HG03442 (cell line): ENCODE measurements around the gene ZFAND3.
"Not testable (repeated sequence)": the region's sequence is repeated elsewhere in the genome, so short reads cannot be mapped to it uniquely, and the experiment has no call there.

Experiments used
- ATAC-seq: cut with Tn5 transposase; IDR thresholded peaks from one replicate; pipeline ENCODE4 v1.9.1; 2021; ENCODE audit warnings: mild to moderate bottlenecking, moderate library complexity; ENCODE audit not compliant: unreplicated experiment

The ZFAND3 gene

DNA sequence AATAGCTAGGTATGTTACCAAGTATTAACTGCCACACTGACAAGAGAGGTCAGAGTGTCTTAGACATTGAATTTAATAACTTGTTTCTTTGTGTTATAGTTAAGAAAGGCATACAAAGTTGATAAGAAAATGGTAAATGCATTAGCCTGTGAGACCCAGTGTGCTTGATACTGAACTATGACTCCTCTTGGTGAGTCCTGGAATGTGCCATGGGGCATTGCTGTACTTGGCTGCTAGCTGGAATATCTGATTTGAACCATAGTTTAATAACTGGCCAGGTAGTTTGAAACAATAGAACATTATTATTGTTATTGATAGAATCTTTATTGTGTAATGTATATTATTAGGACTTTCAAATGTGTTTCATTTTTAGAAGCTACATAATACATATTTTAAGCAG, 70.0 kb downstream of the ZFAND3 start:
- ATAC-seq = no peak

DNA sequence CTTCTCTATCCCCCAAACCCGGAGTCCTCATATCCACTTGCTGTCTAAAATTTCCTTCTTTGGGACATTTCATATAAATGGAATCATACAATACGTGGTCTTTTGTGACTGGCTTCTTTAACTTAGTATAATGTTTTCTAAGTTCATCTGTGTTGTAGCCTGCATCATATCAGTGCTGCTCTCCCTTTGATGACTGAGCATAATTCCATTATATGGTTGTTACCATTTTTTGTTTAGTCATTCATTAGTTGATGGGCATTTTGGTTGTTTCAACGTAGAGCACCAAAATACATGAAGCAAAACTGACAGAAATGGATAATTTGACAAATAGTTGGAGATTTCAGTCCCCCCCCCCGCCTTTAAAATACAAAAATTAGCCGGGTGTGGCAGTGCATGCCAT, 71.5 kb downstream of the ZFAND3 start:
- no peak for ATAC-seq

DNA sequence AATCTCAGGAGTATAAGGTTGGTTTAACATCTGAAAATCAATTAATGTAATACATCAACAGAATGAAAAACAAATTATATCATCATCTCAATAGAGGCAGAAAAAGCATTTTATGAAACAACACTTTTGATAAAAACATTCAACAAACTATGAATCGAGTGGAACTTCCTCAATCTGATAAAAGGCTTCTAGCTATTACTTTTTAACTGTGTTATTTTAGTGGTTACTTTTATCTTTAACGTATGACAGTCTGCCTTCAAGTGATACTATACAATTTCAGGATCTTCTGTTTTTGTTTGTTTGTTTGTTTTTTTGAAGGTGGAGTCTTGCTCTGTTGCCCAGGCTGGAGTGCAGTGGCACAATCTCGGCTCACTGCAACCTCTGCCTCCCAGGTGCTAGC, 73.7 kb downstream of the ZFAND3 start:
- no peak for ATAC-seq

DNA sequence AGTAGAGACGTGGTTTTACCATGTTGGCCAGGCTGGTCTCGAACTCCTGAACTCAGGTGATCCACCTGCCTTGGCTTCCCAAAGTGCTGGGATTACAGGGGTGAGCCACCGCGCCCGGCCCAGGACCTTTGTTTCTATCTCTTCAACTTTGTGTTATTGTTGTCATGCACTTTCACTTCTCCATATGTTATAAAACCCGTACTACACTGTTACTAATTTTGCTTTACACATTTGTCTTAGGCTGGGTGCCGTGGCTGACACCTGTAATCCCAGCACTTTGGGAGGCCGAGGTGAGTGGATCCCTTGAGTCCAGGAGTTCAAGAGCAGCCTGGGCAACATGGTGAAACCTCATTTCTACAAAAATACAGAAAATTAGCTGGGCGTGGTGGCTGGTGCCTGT, 74.2 kb downstream of the ZFAND3 start:
- not testable (repeated sequence) for ATAC-seq

DNA sequence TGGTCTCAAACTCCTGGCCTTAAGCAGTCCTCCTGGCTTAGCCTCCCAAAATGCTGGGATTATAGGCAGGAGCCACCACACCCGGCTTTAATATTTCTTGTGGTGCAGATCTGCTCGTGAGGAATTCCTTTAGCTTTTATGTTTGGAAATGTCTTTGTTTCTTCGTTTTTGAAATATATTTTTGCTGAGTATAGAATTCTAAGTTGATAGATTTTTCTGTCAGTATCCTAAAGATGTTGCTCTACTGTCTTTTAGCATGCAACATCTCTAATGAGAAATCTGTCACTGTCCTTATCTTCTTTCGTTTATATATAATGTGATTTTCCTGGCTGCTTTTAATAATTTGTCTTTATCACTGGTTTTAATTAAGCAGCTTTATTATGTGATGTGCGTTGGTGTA, 75.1 kb downstream of the ZFAND3 start:
- no peak for ATAC-seq

DNA sequence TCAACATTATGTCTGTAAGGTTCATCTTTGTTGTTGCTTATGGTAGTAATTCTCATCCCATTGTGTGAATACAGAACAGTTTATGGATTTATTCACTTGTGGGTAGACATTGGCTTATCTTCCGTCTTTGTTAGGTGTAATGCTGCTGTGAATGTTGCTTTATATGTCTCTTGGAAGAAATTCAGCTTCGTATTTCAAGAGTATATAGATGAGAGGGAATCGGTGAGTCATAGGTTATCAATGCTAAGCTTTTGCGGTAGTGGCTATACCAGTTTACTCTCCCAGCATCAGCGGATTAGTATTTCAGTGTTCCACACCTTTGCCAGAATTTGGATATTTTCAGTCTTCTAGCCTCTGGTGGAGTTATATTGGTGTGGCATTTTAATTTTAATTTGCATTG, 77.8 kb downstream of the ZFAND3 start:
- ATAC-seq = no peak

DNA sequence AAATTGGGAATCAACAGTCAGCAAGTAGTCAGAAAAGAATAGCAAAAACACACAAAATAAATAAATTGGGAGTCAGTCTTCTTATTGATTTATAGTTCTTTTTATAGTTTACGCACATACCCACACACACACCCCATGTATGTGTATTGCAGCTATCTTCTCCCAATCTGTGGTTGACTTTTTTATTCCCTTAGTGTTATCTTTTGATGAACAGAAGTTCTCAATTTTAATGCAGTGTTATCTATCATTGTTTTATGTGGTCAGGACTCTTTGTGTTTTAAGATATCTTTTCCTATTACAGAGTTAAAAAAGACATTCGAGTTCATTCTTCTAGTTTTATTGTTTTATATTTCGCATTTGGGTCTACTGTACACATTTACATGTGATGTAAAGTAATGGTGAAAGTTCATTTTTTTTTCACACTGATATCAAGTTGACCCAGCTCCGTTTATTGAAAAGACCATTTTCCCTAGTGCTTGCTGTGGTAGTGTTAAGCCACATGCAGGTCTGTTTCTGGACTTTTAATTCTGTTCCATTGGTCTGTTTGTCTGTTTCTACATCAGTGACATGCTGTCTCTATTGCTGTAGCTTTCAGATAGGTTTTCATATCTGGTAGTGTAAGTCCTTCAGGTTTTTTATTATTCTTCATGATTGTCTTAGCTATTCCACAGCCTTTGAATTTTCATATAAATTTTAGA, 78.4 kb downstream of the ZFAND3 start:
- no peak for ATAC-seq

DNA sequence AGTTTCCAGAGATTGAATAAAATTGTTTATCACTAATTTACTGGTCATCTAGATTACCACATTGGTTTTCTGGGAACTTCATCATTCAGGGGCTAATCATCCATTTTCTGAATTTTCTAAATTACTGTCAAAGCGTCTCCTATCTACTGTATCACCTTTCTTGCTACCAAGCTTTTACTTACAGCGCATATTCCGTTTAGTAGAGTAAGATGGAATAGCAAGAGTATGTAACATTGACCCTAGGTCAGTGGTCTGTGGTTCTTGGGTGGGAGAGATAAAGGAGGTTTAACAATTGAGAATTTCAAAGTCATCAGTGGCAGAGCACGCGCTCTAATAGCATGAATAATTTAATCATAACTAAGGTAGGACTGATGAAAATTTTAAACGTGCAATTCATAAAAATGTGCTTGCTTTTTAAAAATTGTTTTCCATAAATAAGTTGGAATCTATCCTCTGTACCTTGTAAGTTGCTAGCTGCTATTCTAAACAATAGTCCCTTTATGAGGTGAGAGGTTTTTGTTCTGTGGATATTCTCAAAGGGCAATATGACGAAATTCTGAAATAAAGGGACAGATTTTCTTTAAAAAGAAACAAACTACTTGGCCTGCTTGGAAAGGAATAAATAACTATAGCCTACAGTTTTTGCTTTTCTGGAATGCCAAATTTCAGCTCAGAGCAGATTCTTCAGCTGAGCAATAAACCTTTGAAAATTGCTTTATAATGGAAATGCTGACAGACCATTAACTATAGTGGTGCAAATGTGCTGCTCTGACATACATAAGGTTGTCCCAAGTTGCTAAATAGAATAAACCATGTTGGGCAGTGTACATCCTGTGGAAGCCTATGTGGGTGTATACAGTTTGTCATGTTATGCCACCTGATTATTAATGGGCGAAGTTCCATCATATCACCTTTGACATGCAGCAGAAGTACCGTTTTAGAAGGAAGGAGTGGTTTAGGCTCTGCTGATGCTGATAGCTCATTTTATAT, 84.1 kb downstream of the ZFAND3 start:
- ATAC-seq = no peak

DNA sequence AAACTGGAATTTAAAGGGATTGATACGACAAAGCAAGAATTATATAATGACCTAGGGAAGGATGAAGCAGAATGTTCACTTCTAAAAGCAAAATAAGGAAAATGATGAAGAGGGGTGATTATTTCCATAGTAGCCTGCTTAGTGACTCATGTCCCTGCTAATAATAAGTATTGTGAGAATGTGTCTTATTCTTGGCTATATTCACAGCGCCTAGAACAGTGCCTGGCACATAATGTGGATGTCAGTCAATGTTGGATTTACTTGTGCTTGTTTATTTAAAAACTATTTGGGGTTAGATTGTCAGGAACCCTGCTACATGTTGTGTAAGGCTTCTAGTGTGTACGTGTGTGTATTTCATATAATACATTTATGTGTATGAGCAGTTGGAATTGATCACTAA, 85.1 kb downstream of the ZFAND3 start:
- no peak for ATAC-seq

DNA sequence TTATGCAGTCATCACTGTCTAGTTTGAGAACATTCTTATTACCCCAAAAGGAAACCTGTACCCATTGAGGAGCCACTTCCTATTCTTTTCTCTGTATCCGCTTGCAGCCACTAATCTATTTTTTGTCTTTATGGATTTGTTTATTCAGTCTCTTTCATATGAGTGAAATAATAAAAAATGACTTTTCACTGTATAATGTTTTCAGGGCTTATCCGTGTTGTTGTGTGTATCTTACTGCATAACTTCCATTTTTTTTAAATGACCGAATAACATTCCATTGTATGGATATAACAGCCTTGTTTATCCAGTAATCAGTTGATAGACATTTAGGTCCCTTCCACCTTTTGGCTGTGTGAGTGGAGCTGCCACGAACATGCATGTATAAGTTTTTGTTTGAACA, 86.6 kb downstream of the ZFAND3 start:
- no peak for ATAC-seq

DNA sequence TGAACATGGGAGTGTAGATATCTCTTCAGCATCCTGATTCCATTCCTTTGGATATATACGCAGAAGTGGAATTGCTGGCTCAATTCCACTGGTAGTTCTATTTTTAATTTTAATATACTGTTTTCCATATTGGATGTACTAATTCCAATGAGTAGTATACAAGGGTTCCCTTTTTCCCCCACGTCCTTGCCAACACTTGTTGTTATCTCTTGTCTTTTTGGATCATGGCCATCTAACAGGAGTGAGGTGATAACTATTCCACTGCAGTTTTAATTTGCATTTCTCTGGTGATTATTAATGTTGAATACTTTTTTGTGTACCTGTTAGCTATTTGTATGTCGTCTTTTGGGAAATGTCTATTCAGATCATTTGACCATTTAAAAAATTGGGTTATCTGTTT, 91.5 kb downstream of the ZFAND3 start:
- ATAC-seq = no peak

DNA sequence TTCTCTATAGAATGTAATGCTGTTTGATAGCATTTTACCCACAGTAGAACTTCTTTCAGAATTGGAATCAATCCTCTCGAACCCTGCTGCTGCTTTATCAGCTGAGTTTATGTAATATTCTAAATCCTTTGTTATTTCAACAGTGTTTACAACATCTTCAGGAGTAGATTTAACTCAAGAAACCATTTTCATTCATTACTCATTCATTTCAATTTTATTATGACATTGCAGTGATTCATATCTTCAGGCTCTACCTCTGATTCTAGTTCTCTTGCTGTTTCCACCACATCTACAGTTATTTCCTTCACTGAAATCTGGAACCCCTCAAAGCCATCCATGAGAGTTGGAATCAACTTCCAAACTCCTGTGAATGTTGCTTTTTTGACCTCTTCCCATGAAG, 93.7 kb downstream of the ZFAND3 start:
- no peak for ATAC-seq

DNA sequence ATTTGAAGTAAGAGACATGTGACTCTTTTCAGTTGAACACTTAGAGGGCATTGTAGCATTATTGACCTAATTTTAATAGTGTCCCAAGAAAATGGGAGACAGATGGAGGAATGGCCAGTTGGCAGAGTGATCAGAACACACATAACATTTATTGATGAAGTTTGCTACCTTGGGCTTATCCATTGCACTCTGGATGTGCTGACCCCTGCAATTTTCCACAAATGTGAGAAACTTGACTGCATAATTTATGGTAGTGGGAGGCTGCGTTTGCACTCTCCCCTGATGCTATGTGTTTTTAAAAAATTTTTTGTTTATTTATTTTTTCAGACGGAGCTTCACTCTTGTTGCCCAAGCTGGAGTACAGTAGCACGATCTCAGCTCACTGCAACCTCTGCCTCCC, 95.9 kb downstream of the ZFAND3 start:
- ATAC-seq = no peak

DNA sequence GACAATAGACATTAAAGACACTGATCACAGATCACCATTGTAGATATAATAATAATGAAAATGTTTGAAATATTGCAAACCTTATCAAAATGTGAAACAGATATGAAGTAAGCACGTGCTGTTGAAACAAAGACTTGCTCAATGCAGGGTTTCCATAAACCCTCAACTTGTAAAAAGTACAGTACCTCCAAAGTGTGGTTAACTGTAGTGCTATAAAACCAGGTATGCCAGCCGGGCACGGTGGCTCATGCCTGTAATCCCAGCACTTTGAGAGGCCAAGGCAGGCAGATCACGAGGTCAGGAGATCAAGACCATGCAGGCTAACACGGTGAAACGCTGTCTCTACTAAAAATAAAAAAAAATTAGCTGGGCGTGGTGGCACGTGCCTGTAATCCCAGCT, 96.6 kb downstream of the ZFAND3 start:
- ATAC-seq = no peak

DNA sequence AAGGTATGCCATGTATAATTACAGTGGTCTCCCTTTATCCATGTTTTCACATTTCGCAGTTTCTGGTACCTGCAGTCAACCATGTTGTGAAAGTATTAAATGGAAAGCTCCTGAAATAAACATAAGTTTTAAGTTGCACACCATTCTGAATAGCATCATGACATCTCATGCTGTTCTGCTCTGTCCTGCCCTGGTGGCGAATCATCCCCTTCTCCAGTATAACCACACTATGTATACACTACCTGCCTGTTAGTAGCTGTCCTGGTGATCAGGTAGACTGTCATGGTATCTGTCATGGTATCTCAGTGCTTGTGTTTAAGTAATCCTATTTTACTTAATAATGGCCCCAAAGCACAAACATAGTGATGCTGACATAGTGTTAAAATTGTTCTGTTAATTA, 97.1 kb downstream of the ZFAND3 start:
- no peak for ATAC-seq

DNA sequence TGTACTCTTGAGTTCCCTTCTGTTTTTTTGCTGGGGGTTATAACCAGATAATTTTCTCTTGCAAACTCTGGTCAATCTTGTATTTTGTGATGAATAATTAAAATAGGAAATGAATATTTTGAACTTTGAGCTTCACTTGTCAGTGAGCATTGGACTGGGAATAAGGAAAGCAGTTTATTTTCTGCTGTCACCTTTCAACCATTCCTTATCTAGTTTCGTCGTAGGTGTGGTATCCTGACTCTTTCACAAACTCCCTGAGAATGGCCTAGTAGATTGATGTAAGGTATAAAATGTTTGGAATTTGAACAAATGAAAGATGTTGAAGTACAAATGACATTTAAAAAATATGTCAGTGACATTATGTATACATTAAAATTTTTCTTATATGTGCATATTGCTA, 98.0 kb downstream of the ZFAND3 start:
- ATAC-seq = no peak

DNA sequence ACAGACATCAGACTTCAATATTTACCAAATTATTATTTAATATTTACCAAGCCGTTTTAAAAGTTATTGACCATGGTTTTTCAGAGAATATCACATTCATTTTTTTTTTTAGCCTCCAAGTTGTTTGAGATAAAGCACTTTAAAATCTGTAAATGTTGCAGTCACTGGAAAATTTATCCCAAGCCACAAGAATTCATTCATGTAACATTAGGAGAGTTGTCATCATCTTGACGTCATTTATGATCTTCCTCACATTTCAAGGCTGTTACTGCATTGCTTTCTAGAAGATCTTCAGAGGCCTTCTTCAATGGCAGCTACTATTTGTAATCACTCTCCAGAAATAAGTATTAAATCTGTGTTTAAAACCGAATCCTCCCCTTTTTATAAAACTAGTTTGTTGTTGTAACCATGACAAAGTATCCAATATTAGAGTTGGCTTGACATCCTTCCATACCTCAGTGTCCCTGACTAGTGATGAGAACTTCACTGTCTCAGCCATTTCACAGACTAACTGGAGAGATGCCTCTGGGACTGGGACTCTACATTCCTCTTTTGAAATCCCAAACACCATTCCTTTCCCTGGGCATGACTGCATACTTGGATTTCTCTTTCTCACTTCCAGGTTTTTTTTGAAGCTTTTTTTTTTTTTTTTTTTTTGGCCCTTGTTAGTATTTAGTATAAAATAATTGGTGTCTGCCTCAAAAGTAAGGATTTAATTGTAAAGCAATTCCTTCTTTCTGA, 100.1 kb downstream of the ZFAND3 start:
- ATAC-seq = no peak

DNA sequence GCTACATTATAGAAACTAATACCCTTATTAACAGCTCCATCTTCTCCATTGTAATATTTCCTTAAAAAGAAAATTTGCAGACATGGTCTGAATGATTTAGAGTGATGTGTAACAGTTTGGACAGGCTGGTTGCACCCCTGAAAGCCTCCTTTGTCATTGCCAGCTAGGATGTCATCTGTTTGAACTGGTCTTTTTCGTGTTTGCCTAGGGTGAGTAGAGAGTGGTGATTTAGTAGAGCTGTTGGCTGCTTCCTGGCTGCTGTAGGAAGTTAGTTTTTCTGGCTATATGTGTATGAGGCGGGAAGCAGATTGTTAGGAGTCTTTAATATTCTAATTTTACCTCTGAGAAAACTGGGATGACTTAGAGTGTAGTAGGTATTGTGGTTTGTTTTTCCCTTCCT, 101.1 kb downstream of the ZFAND3 start:
- no peak for ATAC-seq

DNA sequence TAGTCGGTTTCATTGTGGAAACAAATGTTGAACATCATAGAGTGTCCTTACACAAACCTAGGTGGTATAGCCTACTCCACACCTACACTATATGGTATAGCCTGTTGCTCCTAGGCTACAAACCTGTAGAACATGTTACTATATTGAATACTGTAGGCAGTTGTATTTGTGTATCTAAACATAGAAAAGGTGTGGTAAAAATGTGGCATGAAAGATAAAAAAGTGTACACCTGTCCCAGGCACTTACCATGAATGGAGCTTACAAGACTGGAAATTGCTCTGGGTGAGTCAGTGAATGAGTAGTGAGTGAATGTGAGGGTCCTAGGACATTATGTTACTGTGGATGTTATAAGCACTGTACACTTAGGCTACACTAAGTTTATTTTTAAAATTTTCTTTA, 103.0 kb downstream of the ZFAND3 start:
- ATAC-seq = no peak

DNA sequence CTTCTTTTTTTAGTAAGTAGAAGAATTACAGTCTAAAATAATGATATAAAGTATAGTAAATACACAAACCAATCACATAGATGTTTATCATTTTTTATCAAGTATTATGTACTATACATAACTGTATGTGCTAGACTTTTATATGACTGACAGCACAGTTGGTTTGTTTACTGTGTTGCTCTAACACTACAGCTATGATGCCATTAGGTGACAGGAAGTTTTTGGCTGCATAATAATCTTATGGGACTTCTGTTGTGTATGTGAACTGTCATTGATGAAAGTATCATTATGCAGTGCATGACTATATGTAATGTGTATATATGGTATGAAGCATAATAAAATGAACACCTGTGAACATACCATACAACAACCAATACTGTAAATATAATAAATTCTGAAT, 104.0 kb downstream of the ZFAND3 start:
- no peak for ATAC-seq

DNA sequence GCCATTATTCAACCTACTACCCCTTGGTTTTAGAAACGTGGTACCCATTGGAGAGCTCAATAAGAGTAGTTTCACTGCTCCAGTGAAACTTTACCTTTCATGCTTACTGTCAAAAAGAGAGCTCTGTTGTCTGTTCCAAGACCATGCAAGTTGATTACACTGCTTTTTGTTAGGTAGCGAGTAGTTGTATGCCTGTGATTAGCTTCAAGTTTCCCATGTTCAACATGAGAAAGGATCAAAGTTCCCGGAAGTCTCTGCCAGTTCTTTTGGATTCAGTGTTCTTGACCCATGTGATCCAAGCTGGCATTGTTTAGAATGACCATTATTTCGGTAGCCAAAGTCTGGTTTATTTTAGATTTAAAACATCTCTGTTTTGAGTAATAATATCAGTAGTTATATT, 107.1 kb downstream of the ZFAND3 start:
- ATAC-seq = no peak

DNA sequence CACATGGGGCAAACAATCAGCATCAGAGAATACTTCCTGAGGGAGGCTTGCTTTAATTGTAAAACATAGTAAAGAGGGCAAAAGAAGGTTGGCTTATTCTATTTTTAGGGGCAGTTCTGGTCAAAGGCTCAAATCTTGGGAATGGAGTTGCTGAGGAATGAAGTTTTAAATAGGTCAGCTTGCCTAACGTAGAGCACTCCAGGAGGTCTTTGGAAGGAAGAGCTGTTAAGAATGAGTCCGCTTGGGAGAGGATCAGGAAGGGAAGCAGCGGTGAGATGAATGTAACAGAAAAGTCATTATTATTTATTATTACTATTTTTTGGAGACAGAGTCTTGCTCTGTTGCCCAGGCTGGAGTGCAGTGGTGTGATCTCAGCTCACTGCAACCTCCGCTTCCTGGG, 108.7 kb downstream of the ZFAND3 start:
- no peak for ATAC-seq
